Ramos (cell line): Measurements from ENCODE around the gene UNC5CL.
"Not testable (repeated sequence)": the region's sequence is repeated elsewhere in the genome, so short reads cannot be mapped to it uniquely, and the experiment has no call there.

Experiments
- in situ Hi-C: fragments of 300-500 bp; cut with MboI; formaldehyde crosslinking; loops from one replicate; pipeline ENCODE4 v1.14.3; 2022; ENCODE audit warnings: low sequenced_read_pairs; ENCODE audit not compliant: unreplicated experiment

Gene UNC5CL

GRCh38 chr6:41040940-41041536, 2.0 kb upstream of the UNC5CL start:
- in situ Hi-C loops = no loop called here

GRCh38 chr6:41040101-41040939, 1.3 kb upstream of the UNC5CL start:
- in situ Hi-C loops = no loop called here

GRCh38 chr6:41038205-41038604, 816 bp downstream of the UNC5CL start:
- in situ Hi-C loops = no loop called here

GRCh38 chr6:41037107-41037900, 1.7 kb downstream of the UNC5CL start:
- in situ Hi-C loops = no loop called here

- in situ Hi-C loops = no loop called here
These were observed 2.4 kb downstream of the UNC5CL start for GRCh38 chr6:41036601-41037000.

- in situ Hi-C loops = no loop called here
These were observed 2.8 kb downstream of the UNC5CL start for GRCh38 chr6:41036186-41036585.

GRCh38 chr6:41033776-41034175, 5.2 kb downstream of the UNC5CL start:
- in situ Hi-C loops = no loop called here

GRCh38 chr6:41032830-41033229, 6.2 kb downstream of the UNC5CL start:
- in situ Hi-C loops = no loop called here

- in situ Hi-C loops = no loop called here
These were observed 10.2 kb downstream of the UNC5CL start for GRCh38 chr6:41028561-41029412.

- in situ Hi-C loops = no loop called here
These were observed 11.0 kb downstream of the UNC5CL start for GRCh38 chr6:41027799-41028560.

GRCh38 chr6:41027241-41027640, 11.8 kb downstream of the UNC5CL start:
- in situ Hi-C loops = no loop called here

- in situ Hi-C loops = no loop called here
These were observed 13.0 kb downstream of the UNC5CL start for GRCh38 chr6:41025966-41026530.

GRCh38 chr6:41023114-41023513, 15.9 kb downstream of the UNC5CL start:
- in situ Hi-C loops = no loop called here

GRCh38 chr6:41022294-41022693, 16.7 kb downstream of the UNC5CL start:
- in situ Hi-C loops = no loop called here

GRCh38 chr6:41021832-41022231, 17.2 kb downstream of the UNC5CL start:
- in situ Hi-C loops = no loop called here

- in situ Hi-C loops = no loop called here
These were observed 21.4 kb downstream of the UNC5CL start for GRCh38 chr6:41017663-41018062.

- in situ Hi-C loops = not testable (repeated sequence)
These were observed 23.2 kb downstream of the UNC5CL start for GRCh38 chr6:41015860-41016259.

- in situ Hi-C loops = no loop called here
These were observed 24.2 kb downstream of the UNC5CL start for GRCh38 chr6:41014780-41015179.
